ENCODE results near the gene ADPRHL1.

Gene ADPRHL1

GRCh38 chr13:113417008-113417751 lies 36.1 kb downstream of the ADPRHL1 start:
- no peak for DNase-seq (ENCODE audit: low spot score)

DNA sequence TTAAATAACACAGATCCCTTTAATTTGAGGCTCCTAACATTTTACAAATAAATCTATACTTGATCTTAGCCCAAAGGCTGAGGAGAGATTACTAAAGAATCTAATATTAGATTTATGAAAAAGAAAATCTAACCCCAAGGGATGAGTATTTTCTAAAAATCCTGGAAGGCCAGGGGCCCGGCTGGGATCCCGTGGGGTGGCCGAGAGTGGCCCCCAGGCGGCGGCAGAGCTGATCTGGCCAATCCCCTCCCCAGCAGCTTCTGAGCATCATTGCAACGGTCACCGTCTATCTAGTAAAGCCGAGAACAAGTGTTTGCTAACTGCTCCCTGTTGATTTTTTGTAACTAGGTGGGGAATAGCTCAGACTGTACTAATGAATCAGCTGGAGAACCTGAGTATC lies 37.5 kb downstream of the ADPRHL1 start:
- DNase-seq (ENCODE audit: low spot score), result no peak

DNA sequence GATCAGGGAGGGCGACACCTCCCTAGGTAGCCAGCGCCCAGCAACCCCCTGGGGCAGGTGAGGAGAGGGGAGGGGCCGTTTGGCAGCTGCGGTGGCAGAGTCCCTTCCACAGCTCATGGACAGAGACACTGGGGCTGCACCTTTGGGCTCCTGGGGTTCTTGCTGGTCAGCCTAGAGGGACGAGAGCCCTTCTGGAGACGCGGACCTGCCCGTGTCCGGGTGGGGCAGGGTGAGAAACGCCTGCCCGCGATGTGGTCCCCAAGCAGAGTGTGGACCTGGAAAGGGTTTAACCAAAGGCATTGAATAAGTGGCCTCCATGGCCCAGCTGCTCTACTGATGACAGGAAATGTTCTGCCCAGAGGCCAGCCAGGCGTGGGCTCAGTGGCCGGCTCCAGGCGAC lies 38.3 kb downstream of the ADPRHL1 start:
- DNase-seq (ENCODE audit: low spot score), result no peak

DNA sequence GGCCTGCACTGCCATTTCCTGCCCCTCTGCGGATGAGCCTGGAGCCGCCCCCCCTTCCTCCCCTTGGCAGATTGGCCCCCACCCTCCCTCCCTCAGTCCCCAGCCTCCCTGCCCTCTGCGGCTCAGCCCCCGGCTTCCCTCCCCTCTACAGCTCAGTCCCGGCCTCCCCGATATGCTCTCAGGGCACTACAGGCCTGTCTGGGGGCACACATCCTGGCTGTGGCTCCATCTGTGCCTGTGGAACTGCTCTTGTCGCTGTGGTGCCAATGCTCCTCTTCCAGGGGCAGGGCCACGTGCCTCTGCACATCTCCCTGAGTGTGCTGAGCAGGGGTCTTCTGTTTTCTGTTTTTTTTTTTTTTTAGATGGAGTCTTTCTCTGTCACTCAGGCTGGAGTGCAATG lies 39.0 kb downstream of the ADPRHL1 start:
- DNase-seq (ENCODE audit: low spot score), result no peak

DNA sequence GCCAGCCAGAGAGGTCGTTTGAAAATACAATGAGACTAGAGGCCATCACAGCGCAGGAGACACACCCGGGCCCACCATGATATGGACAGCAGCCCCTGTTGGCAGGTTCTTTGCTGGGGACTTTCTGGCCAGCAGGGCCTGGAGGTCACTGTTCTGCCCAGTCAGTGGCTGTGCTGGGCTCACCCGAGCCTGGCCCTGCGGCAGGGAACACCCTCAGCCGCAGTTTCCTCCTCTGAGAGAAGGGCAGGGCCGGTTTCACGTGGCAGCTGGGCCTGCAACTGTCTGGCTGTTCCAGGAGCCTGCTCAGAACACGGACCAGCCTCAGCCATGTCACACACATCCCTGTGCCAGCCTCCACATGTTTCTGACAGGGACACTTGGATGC lies 39.4 kb downstream of the ADPRHL1 start:
- DNase-seq (ENCODE audit: low spot score), result no peak

DNA sequence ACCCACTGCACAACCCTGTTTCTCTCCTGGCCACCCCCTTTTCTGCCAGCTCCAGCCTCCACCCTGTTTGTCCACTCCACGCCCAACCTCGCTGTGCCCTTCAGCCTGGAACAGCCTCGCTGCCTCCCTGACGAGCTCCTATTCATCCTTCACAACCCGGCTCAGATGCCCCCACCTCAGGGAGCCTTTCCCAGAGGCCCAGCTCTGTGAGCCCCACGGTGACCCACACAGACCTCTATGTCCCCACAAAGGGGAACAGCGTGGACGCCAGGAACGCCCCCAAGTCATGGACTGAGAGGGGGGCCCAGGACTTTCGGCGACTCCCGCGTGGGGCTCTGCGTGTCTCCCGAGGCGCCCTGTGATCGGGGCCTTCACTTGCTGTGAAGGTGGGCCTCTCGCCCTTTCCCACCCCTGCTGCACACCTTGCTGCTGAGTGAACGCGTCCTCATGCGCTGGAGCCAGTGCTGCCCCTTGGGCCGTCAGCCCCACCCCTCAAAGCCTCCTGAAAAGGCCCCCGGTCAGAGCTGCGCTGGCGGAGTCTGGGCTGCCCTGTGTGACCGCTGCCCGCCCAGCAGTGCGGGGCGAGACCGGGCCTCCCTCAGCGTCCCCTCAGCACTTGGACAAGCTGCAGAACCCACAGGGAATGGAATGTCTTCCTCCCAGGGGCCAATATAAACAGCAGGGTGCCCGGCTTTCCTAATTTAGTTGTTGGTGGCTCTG lies 40.0 kb downstream of the ADPRHL1 start:
- no peak for DNase-seq (ENCODE audit: low spot score)

GRCh38 chr13:113412440-113412839 lies 40.8 kb downstream of the ADPRHL1 start:
- no peak for DNase-seq (ENCODE audit: low spot score)

- no peak for DNase-seq (ENCODE audit: low spot score)
These were observed 41.9 kb downstream of the ADPRHL1 start for GRCh38 chr13:113411216-113412023.

DNA sequence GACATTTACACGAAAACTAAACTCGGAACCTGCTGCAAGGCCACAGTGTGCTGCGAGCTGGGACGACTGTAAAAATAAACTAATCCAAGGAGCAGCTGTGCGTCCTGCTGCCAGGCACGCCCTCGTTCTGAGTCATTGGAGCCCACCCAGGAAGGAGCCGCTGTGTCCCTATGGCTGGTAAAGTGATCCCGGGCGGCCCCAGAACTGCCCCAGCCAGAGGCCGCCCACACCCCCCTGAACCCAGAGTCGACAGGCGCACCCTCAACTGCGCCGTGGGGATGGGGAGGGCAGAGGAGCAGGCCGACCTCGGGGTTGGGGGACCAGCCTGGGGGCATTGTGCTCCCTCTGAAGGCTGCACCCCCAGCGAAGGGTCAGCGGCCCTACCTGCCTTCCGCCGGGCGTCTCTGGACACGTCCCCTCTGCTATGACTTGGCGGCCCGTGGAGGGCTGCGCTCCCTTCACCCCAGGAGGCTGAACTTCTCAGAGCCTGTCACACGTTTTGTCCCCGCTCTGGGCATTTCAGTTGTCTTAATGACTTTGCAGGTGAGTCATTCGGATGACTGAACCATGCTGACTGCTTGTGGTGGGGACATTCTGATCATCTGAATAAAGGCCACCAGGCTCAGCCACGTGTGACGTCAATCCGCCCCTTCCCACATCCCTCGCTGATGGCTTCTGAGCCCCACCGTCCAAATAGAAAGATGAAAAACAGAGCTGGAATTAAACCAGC lies 42.7 kb downstream of the ADPRHL1 start:
- no peak for DNase-seq (ENCODE audit: low spot score)

DNA sequence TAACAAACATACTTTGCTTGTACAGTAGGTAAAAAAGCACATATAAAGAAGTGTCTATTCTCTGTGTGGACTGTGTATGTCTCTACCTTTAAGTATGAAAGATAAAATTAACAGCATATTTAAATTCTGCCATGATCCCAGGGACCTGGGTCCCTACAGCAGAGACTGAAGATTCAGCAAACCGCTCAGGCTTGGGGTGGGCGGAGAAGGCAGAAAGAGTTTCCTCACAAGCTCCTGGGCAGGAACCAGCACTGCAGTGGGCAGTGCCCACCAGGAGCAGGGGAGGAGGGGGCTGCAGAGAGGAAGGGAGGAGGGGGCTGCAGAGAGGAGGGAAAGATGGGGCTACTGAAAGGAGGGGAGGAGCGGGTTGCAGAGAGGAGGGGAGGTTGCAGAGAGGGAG lies 44.7 kb downstream of the ADPRHL1 start:
- DNase-seq (ENCODE audit: low spot score), result no peak

- no peak for DNase-seq (ENCODE audit: low spot score)
These were observed 45.5 kb downstream of the ADPRHL1 start for GRCh38 chr13:113407531-113408393.

GRCh38 chr13:113407103-113407530 lies 46.2 kb downstream of the ADPRHL1 start:
- no peak for DNase-seq (ENCODE audit: low spot score)

DNA sequence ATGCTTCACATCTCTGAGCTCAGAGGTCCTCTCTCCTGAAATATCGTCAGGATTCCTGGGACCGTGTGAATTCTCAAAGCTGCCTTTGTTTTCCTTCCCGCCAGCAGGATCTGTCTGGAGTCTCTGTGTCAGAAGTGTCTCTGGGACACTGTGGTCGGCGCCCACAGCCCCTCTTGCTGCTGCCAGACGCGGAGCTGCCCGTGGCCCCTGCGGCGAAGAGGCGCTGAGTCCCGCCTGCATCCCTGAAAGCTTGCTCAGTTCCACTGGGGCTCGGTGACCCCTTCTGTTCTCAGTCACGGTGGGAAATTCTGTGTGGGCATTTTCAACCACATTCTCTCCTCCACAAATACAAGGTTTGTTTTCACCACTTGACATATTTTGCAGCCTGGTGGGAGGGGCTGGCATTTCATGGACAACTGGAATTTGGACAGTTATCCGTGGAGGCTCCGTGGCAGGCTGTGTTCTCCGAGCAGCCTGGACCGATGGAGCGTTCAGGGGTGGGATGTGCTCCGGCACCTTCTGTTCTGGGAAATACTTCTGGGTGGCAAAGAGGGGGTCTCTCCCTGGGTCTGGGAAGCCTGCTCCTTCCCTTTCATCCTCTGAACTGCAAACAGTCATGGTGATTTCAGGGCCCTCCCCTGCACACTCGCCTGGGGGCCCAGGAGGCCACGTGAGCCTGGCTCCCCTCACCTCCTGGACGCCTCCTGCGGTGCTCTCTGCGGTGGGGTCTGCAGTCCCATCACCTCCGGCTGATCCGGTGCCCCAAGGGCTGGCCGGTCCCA lies 46.8 kb downstream of the ADPRHL1 start:
- no peak for DNase-seq (ENCODE audit: low spot score)

DNA sequence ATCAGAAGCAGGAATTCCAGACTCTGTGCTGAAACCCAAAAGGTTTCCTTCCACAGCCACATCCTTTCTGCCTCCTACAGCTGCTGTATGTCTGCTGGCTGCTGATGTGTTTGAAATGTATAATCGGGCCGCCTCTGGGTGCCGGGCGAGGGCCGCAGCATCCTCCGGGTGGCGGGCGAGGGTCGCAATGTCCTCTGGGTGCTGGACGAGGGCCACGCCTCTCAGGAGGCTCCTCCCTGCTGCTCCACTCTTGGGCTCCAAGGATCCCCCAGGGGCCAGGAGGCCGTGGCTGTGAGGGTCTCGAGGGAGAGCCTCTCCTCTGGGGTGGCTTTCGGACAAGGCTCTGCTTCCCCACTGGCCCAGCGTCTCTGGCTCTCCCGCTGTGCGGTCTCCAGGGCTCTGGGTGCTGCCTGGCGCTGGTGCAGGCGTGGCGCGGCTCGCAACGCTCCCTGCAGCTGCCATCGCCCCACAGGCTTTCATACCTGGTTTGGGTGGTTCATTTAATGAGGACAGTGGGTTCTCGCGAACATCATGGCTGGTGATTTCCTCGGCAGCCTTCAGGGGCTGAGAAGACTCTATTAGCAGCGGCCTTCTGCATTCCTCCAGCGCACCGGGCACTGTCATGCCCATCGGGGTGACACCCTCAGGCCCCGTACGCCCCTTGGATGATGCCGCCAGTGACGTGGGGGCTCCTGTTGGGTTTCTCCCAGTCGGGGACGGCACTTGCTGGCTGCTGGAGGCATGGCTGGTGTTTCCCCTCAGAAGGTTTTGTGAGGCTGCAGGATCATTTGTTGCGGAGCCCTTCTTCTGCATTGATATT lies 47.6 kb downstream of the ADPRHL1 start:
- no peak for DNase-seq (ENCODE audit: low spot score)

GRCh38 chr13:113404723-113405471 lies 48.4 kb downstream of the ADPRHL1 start:
- no peak for DNase-seq (ENCODE audit: low spot score)

GRCh38 chr13:113404366-113404722 lies 48.9 kb downstream of the ADPRHL1 start:
- no peak for DNase-seq (ENCODE audit: low spot score)

GRCh38 chr13:113403255-113404104 lies 49.8 kb downstream of the ADPRHL1 start:
- no peak for DNase-seq (ENCODE audit: low spot score)

All from D341Med (cell line).